Endothelial cell of hepatic sinusoid (primary cell): ENCODE measurements around the gene GIPC2.
"Not testable (repeated sequence)": the region's sequence is repeated elsewhere in the genome, so short reads cannot be mapped to it uniquely, and the experiment has no call there.

Source experiments
- in situ Hi-C: cut with HindIII; loops from 2 replicates; pipeline ENCODE4 v1.10.0; 2017; ENCODE audit warnings: low sequenced_read_pairs

The GIPC2 gene, protein sequence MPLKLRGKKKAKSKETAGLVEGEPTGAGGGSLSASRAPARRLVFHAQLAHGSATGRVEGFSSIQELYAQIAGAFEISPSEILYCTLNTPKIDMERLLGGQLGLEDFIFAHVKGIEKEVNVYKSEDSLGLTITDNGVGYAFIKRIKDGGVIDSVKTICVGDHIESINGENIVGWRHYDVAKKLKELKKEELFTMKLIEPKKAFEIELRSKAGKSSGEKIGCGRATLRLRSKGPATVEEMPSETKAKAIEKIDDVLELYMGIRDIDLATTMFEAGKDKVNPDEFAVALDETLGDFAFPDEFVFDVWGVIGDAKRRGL

DNA sequence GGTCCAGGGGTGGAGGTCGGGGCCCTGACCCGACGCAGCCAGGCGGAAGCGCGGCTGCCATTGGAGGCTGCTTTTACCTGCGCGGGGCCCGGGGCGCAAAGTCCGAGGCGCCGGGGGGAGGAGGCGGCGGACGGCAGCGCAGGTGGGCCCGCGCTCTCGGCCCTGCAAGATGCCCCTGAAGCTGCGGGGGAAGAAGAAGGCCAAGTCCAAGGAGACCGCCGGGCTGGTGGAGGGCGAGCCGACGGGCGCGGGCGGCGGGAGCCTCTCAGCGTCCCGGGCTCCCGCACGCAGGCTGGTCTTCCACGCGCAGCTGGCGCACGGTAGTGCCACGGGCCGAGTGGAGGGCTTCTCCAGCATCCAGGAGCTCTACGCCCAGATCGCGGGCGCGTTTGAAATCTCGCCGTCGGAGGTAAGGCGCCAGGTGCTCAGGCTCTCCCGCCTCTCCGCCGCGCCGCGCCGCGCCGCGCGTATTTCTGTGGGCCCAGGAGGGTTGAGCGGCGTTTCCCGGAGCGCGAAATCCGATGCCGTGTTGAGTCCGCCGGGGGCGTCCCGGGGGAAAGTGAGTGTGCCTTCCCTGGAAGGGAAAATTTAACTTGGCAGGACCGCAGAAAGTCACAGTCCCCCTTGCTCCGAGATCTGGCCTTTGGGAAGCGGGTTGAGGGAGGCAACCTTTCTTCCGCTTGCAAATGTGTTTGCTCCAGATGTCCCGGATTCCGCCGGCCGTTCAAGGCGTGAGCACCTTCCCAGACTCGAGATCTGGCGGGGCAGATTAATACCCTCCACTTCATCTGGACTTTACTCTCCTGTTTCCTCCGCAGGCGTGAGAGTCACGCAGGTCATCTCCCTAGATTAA is at the start of gene GIPC2:
GIPC2 (plus strand) TSS at position 41 of the 853 bp plus-strand sequence; CDS start at position 170, 129 bp downstream.
- in situ Hi-C loops, result no loop called here

DNA sequence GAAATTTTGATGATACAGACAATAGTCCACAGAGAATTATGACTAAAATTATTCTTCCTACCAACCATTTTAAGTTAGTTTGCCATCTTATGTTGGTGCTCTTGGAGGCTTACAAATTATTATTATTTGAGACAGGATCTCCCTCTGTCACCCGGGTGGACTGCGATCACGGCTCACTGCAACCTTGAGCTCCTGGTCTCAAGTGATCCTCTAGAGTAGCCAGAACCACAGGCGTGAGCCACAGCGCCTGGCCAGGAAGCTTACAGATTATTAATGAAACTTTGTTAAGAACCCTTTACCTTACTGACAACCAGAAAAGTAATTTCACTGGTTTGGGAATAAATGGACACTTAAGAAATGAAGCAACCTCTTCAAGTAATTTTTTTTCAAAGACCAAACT is 49.0 kb upstream of the GIPC2 start:
- in situ Hi-C loops, result loop anchor here (5.0 kb wide), 2 partner anchors 56 to 111 kb away; no protein-coding TSS in a partner anchor

GRCh38 chr1:78000536-78000935 is 45.2 kb upstream of the GIPC2 start:
- in situ Hi-C loops, result not testable (repeated sequence)

- in situ Hi-C loops, result no loop called here
Observed at GRCh38 chr1:78003070-78003746, 42.6 kb upstream of the GIPC2 start.

GRCh38 chr1:78003882-78004718 is 41.7 kb upstream of the GIPC2 start:
- in situ Hi-C loops, result no loop called here

GRCh38 chr1:78004719-78005447 is 40.9 kb upstream of the GIPC2 start, which contains the start of gene DNAJB4:
Gene DNAJB4 (plus strand): TSS chr1:78004939. CDS start chr1:78005111, 172 bp downstream.
- in situ Hi-C loops, result no loop called here

GRCh38 chr1:78005448-78005722 is 40.4 kb upstream of the GIPC2 start:
- in situ Hi-C loops, result no loop called here

DNA sequence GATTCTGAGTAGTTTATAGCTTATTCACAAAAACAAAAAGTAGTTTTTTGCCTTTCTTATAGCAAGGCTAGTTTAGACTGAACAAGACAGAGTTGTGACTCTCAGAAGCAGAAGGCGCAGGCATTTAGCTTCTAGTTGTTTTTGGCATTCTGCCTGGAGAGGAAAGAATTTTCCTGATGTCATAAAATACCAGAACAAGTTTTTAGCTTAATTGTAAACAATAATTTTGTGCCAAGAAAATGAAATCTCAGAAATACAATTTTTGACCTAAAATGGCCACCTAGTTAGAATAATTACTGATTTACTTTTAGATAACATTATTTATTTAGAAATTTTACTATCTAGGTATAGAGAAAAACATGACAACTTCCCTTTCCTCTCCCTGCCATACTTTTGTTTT is 40.0 kb upstream of the GIPC2 start:
- in situ Hi-C loops, result no loop called here

DNA sequence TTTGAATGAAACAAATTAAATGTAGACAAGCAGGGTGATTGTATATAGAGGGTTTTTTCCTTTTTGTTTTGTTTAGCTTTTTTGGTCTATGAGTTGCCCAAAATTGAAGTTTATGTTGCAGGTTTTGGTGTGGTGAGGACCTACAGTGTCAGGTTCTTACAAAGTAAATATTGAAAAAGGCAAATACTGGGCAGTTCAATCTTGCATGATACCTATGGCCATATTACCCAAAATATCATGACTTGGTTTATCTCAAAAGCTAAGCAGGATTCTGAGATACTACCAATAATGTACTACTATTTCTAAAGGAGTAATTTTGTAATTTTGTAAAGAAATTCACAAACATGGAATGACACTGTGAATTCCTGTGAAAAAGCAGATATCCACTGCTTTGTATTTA is 39.2 kb upstream of the GIPC2 start:
- in situ Hi-C loops, result no loop called here

DNA sequence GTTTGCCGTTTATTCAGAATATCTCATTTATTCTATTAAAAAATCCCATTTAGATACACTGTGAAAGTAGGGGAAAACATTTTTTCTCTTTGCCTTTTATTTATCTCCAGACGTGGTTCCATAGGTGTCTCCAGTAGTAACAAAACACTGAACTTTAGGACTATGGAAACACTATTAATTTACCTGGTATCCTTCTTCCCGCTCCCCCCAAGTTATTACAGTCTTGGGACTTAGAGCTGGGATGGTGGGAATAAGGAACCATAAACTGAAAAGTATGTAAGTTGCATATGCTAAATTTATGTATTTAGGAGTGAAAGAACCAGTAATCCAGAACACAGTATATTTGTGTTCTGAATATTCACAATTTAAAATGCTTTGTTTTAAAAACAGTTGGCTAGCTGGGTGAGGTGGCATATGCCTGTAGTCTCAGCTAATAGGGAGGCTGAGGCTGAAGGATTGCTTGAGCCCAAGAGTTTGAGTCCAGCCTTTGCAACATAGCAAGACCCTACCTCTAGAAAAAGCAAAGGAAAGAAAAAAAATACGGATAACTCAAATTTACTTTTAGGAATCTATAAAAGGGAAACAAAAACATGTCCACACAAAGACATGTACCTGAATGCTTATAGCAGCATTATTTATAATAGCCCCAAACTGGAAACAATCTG is 38.0 kb upstream of the GIPC2 start:
- in situ Hi-C loops, result no loop called here

- in situ Hi-C loops, result no loop called here
Observed at GRCh38 chr1:78009276-78009675, 36.5 kb upstream of the GIPC2 start.

GRCh38 chr1:78009836-78010235 is 35.9 kb upstream of the GIPC2 start:
- in situ Hi-C loops, result no loop called here

- in situ Hi-C loops, result no loop called here
Observed at GRCh38 chr1:78011050-78011449, 34.7 kb upstream of the GIPC2 start.

GRCh38 chr1:78015148-78015547 is 30.6 kb upstream of the GIPC2 start:
- in situ Hi-C loops, result no loop called here

DNA sequence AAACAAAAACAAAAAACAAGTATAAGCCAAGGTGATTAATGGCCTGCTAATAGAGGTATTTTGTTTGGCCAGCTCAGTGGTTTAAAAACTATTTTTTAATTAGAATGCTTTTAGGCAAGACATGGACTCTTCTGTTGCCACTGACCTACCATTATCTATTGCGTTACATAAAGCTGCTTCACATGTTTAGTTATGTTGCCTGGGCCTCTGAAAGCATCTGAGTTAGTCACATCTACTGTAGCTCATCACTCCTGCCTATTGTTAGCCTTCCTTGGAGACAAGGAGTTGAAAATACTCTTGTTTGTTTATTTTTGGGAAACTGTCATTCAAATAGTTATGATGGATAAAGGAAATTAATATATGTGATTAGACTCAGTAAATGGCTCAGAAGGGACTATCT is 26.7 kb upstream of the GIPC2 start:
- in situ Hi-C loops, result no loop called here

DNA sequence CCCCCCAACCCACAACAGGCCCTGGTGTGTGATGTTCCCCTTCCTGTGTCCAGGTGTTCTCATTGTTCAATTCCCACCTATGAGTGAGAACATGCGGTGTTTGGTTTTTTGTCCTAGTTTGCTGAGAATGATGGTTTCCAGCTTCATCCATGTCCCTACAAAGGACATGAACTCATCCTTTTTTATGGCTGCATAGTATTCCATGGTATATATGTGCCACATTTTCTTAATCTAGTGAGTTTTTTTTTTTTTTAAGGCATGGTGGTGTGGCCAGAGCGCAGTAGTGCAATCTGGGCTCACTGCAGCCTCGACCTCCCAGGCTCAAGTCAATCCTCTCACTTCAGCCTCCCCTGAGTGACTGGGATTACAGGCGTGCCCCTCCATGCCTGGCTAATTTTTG is 24.6 kb upstream of the GIPC2 start:
- in situ Hi-C loops, result not testable (repeated sequence)

GRCh38 chr1:78029793-78030192 is 16.0 kb upstream of the GIPC2 start:
- in situ Hi-C loops, result no loop called here

DNA sequence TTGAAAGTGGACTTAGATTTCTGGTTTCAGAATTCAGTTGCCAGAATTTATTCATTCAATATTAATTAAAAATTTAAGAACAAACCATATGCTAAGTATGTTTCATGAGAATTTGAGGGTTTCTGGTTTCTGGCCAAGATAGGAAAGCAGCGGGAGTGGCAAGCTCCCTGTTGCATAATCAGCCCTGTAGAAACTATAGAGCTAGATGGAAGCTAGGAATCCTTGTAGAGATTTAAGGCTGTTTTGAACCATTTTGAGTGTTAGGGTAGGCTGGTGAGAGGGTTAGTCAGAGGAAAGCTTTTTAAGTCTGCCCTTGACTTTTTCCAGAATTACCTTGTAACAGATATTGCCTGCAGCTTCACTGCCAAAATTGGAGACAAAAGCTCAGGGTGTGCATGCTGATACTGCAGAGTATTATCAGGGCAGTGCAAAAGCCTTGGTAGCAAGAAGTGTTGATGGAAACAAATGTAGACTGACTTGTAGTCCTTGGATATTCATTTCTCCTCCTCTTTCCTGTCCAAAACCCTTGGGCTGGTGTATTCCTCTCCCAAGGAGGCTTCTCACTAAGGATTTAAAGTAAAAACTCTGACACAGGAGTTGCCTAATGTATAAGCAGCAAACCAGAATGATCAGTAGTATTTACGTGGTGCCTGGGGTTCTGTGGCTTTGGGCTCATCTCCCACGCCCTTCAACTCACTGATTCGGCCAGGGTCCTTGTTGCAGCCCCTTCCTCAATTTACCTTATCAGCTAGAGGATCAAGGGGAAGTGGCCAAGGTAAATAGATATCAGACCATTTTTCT is 12.6 kb upstream of the GIPC2 start:
- in situ Hi-C loops, result no loop called here

- in situ Hi-C loops, result no loop called here
Observed at GRCh38 chr1:78033797-78034172, 12.0 kb upstream of the GIPC2 start.
